Pancreas (tissue), 10 donors: ENCODE data around the gene CTSC. TPM values are rescaled to one million over a fixed set of nuclear protein-coding genes. Genes with fewer than 3 reads are reported as not detected.

ENCODE experiments used
- ATAC-seq, 4 donors: fragments of 200-7000 bp; cut with Tn5 transposase; one replicate each; pipeline versions ENCODE4 v1.8.0 to v1.9.1; 2020; ENCODE audit warnings: mild to moderate bottlenecking in 4 of 4, moderate library complexity in 4 of 4
- DNase-seq, 6 donors: peaks; one replicate each; pipeline ENCODE4 v3.0.0-alpha.2; 2020
- FAIRE-seq: peaks from 2 replicates; lab custom pipeline; 2012; peaks lifted over from hg19 to GRCh38; lab: Jason Lieb, UNC
- H3K27ac ChIP-seq, 4 donors: fragments of 200-600 bp; sonication (generic); 1 replicate in 3 of 4; 2 replicates in 1 of 4; pipeline versions ENCODE4 v1.5.0 to v1.8.0; 2020
- H3K27me3 ChIP-seq, 4 donors: fragments of 200-600 bp; one replicate each; pipeline ENCODE4 v1.8.0; 2021
- H3K36me3 ChIP-seq, 3 donors: fragments of 200-600 bp; sonication (generic) in 1 of 3; one replicate each; pipeline versions ENCODE4 v1.5.0 to v1.8.0; 2020 to 2021
- H3K4me1 ChIP-seq, 3 donors: fragments of 200-600 bp; one replicate each; pipeline ENCODE4 v1.8.0; 2021
- H3K4me3 ChIP-seq, 4 donors: fragments of 200-600 bp; sonication (generic) in 2 of 4; one replicate each; pipeline versions ENCODE4 v1.5.0 to v1.8.0; 2020 to 2021
- H3K9me3 ChIP-seq, 4 donors: fragments of 200-600 bp; one replicate each; pipeline ENCODE4 v1.8.0; 2021
- CTCF ChIP-seq, 4 donors: fragments of 200-600 bp; sonication (generic) in 3 of 4; IDR thresholded peaks; one replicate each; pipeline versions ENCODE4 v1.5.0 to v1.8.0; 2021; ENCODE audit warnings: antibody characterized with exemption in 4 of 4
- WGBS, 2 donors: extraction: QIAGEN DNeasy Blood & Tissue Kit; methylation state at CpG; one replicate each; pipeline ENCODE4 v1.1.7; 2013; 5-methylcytosine and 5-hydroxymethylcytosine counted together
- intact Hi-C, 3 donors: fragments of 100-400 bp; cut with DNase I; formaldehyde crosslinking; loops; one replicate each; pipeline versions ENCODE4 v1.11.1 to v1.14.2; 2022
- polyA plus RNA-seq, 2 donors: library from polyadenylated mRNA; stranded (reverse); fragments of 200-250 nt; gene quantifications; one replicate each; pipeline ENCODE4 v1.2.3, GENCODE V29; 2013
- total RNA-seq, 6 donors: library from RNA; stranded (reverse); fragmentation: NEBNext Ultra II Directional in 4 of 6; extraction: Animal tissue kit (Norgen Biotek cat#: 25700) in 4 of 6; gene quantifications; one replicate each; pipeline versions ENCODE4 v1.2.1 to v1.2.4, GENCODE V29; 2021 to 2023
- donor health status: healthy with polysubstance abuse.
- donor health status: DM: no; HTN: no; CAD: no; lungs with moderate emphysema.
- donor health status: DM: no; HTN: no; CAD: no.
- donor health status: control.
- donor health status: control.
- donor health status: Bipolar disorder and iron deficiency.
- donor health status: DM: yes; HTN: yes; CAD: no.
- donor health status: DM: no; HTN: no; CAD: no.
- donor health status: DM: no; HTN: no; CAD: no.
- donor health status: DM: yes; HTN: yes; CAD: no.

CTSC gene
- total and polyA plus RNA-seq, 8 donors, result 12.2 to 68.6 (median 22.2) TPM

- Histone ChIP-seq H3K36me3 (no peaks in the 10 kb centered on the region), H3K27ac (no peak overlapping the region), H3K4me3 (no peak overlapping the region), H3K4me1 (no peaks in the 10 kb centered on the region), H3K27me3 (no peaks in the 10 kb centered on the region), H3K9me3 (no peaks in the 10 kb centered on the region)
- ATAC-seq, result no peak
- intact Hi-C loops, result no loop called here
- WGBS, 2 donors, result 48 to 53% methylated on average over 1 of the region's 1 CpG
- no peak for TF ChIP-seq CTCF (IDR thresholded peaks at IDR 0.05)
- FAIRE-seq, result no peak
- no peak for DNase-seq
These were observed 27.3 kb downstream of the CTSC start for GRCh38 chr11:88310246-88310645.

GRCh38 chr11:88308576-88308975 lies 29.0 kb downstream of the CTSC start:
- intact Hi-C loops, result no loop called here
- Histone ChIP-seq H3K4me3 (no peak overlapping the region), H3K4me1 (no peaks in the 10 kb centered on the region), H3K27ac (no peak overlapping the region), H3K27me3 (no peaks in the 10 kb centered on the region), H3K36me3 (no peaks in the 10 kb centered on the region), H3K9me3 (no peaks in the 10 kb centered on the region)
- WGBS, 2 donors, result 87 to 89% methylated on average over 2 of the region's 2 CpGs
- TF ChIP-seq CTCF (IDR thresholded peaks at IDR 0.05), result no peak
- FAIRE-seq, result no peak
- ATAC-seq, result no peak
- no peak for DNase-seq

GRCh38 chr11:88307749-88308425 lies 29.6 kb downstream of the CTSC start:
- 94 to 96% methylated on average over 11 of the region's 11 CpGs for whole genome bisulfite sequencing, 2 donors
- Histone ChIP-seq H3K36me3 (no peaks in the 10 kb centered on the region), H3K4me1 (no peaks in the 10 kb centered on the region), H3K27me3 (no peaks in the 10 kb centered on the region), H3K27ac (no peak overlapping the region), H3K9me3 (no peaks in the 10 kb centered on the region), H3K4me3 (no peak overlapping the region)
- TF ChIP-seq CTCF (IDR thresholded peaks at IDR 0.05), result no peak
- FAIRE-seq (no peak), ATAC-seq (no peak), DNase-seq (no peak)
- intact Hi-C loops, result no loop called here

- DNase-seq (no peak), FAIRE-seq (no peak), ATAC-seq (no peak)
- Histone ChIP-seq H3K4me1 (no peaks in the 10 kb centered on the region), H3K27me3 (no peaks in the 10 kb centered on the region), H3K27ac (no peak overlapping the region), H3K4me3 (no peak overlapping the region), H3K9me3 (no peaks in the 10 kb centered on the region), H3K36me3 (no peaks in the 10 kb centered on the region)
- intact Hi-C loops, result no loop called here
- 76 to 80% methylated on average over 2 of the region's 2 CpGs for WGBS, 2 donors
- TF ChIP-seq CTCF (IDR thresholded peaks at IDR 0.05), result no peak
These were observed 30.8 kb downstream of the CTSC start for GRCh38 chr11:88306785-88307184.

GRCh38 chr11:88305430-88305829 lies 32.1 kb downstream of the CTSC start:
- no peaks in the 10 kb centered on the region for H3K4me1 ChIP-seq
- no peak for TF ChIP-seq CTCF (IDR thresholded peaks at IDR 0.05)
- no peaks in the 10 kb centered on the region for H3K9me3 ChIP-seq
- H3K27ac ChIP-seq, result no peak overlapping the region
- no peak for FAIRE-seq
- no peak overlapping the region for H3K4me3 ChIP-seq
- WGBS, 2 donors, result 96 to 97% methylated on average over 1 of the region's 1 CpG
- intact Hi-C loops, result no loop called here
- no peaks in the 10 kb centered on the region for H3K27me3 ChIP-seq
- H3K36me3 ChIP-seq, result no peaks in the 10 kb centered on the region
- ATAC-seq, result no peak
- no peak for DNase-seq
